Fibroblast of villous mesenchyme (primary cell): ENCODE results near the gene CDK8. TPM values are rescaled to one million over a fixed set of nuclear protein-coding genes. Genes with fewer than 3 reads are reported as not detected.

Experiments used
- DNase-seq: peaks from one replicate; pipeline ENCODE4 v3.0.0-alpha.2; 2010; ENCODE audit warnings: low read depth
- H3K4me3 ChIP-seq: 2 replicates; pipeline ENCODE4 v1.5.1; 2011; ENCODE audit warnings: low read depth, mild to moderate bottlenecking, low read length
- CTCF ChIP-seq: IDR thresholded peaks from 2 replicates; pipeline ENCODE4 v1.5.1; 2012; ENCODE audit warnings: low read depth, mild to moderate bottlenecking, low read length; ENCODE audit not compliant: insufficient read depth
- total RNA-seq: library from RNA; depleted of rRNA; stranded (reverse); fragments of >200 nt; gene quantifications from 2 replicates; pipeline ENCODE4 v1.2.3, GENCODE V29; 2012

Gene CDK8
- total RNA-seq, 1 donor = 23.3 TPM

GRCh38 chr13:26377038-26377437, 123.1 kb downstream of the CDK8 start:
- peak; percentile 53 for TF ChIP-seq CTCF
- peak; percentile 13 for DNase-seq

GRCh38 chr13:26378116-26378515, 124.2 kb downstream of the CDK8 start:
- no peak for TF ChIP-seq CTCF
- no peak for DNase-seq
- H3K4me3 ChIP-seq = no peak overlapping the region

More at GRCh38 chr13:26377038-26377437, 123.1 kb downstream of the CDK8 start:
- no peak overlapping the region for H3K4me3 ChIP-seq

GRCh38 chr13:26379831-26380230, 125.9 kb downstream of the CDK8 start:
- no peak overlapping the region for H3K4me3 ChIP-seq
- no peak for TF ChIP-seq CTCF
- DNase-seq = no peak

GRCh38 chr13:26380930-26381329, 127.0 kb downstream of the CDK8 start:
- TF ChIP-seq CTCF = no peak
- no peak overlapping the region for H3K4me3 ChIP-seq
- no peak for DNase-seq

GRCh38 chr13:26382366-26382765, 128.4 kb downstream of the CDK8 start:
- no peak for DNase-seq
- TF ChIP-seq CTCF = no peak
- no peak overlapping the region for H3K4me3 ChIP-seq

- TF ChIP-seq CTCF = no peak
- DNase-seq = no peak
- H3K4me3 ChIP-seq = no peak overlapping the region
Observed at GRCh38 chr13:26382835-26383234, 128.9 kb downstream of the CDK8 start.

- TF ChIP-seq CTCF = no peak
- no peak for DNase-seq
- no peak overlapping the region for H3K4me3 ChIP-seq
Observed at GRCh38 chr13:26384587-26384986, 130.7 kb downstream of the CDK8 start.
